ENCODE results near the gene ISLR2.

DNA sequence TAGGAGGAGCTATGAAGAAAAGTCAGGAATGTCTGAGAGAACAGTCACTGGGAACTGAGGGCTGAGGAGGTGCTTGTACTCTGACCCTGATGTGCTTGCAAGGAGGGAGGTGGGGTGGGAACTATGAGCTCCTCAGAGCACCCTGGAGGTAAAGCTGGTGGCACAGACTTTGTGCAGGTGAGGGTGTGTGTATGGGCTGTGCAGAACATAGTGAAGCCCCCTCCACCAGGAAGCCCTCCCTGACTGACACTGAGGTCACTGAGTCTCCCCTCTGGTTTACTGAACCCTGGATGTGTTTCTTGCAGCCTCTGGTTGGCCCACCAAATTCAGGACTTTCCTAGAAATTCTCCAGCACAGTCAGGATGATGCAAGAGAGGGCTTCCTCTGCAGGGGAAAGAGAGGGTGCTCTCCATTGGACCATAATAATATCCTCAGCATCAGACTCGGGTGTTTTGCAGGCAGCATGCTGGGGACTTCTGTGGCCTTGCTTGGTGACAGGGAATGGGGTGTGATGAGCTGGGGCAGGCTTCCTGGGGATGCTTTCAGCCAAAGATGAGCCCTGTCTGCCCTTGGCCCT lies 41.7 kb downstream of the ISLR2 start:
- TF ChIP-seq, protein P1, sequence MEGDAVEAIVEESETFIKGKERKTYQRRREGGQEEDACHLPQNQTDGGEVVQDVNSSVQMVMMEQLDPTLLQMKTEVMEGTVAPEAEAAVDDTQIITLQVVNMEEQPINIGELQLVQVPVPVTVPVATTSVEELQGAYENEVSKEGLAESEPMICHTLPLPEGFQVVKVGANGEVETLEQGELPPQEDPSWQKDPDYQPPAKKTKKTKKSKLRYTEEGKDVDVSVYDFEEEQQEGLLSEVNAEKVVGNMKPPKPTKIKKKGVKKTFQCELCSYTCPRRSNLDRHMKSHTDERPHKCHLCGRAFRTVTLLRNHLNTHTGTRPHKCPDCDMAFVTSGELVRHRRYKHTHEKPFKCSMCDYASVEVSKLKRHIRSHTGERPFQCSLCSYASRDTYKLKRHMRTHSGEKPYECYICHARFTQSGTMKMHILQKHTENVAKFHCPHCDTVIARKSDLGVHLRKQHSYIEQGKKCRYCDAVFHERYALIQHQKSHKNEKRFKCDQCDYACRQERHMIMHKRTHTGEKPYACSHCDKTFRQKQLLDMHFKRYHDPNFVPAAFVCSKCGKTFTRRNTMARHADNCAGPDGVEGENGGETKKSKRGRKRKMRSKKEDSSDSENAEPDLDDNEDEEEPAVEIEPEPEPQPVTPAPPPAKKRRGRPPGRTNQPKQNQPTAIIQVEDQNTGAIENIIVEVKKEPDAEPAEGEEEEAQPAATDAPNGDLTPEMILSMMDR (IDR thresholded peaks at IDR 0.05): no peak
- TF ChIP-seq POLR2AphosphoS5 (IDR thresholded peaks at IDR 0.05): no peak
- TF ChIP-seq POLR2A (IDR thresholded peaks at IDR 0.05): no peak

Data from transverse colon (tissue), 4 donors.